ENCODE results near the gene DLGAP1.
"Not testable (repeated sequence)": the region's sequence is repeated elsewhere in the genome, so short reads cannot be mapped to it uniquely, and the experiment has no call there.

The DLGAP1 gene

DNA sequence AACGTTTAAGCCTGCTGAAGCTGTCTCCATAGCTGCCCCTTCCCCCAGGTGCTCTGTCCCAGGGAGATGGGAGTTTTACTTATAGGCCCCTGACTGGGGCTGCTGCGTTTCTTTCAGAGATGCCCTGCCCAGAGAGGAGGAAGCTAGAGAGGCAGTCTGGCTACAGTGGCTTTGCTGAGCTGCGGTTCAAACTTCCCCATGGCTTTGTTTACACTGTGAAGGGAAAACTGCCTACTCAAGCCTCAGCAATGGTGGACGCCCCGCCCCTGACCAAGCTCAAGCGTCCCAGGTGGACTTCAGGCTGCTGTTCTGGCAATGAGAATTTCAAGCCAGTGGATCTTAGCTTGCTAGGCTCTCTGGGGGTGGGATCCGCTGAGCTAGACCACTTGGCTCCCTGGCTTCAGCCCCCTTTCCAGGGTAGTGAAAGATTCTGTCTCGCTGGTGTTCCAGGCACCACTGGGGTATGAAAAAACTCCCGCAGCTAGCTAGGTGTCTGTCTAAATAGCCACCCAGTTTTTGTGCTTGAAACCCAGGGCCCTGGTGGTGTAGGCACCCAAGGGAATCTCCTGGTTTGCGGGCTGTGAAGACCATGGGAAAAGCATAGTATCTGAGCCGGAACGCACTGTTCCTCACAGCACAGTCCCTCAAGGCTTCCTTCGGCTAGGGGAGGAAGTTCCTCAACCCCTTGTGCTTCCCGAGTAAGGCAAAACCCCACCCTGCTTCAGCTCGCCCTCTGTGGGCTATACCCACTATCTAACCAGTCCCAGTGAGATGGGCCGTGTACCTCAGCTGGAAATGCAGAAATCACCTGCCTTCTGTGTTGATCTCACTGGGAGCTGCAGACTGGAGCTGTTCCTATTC is 755.2 kb downstream of the DLGAP1 start:
- not testable (repeated sequence) for H3K36me3 Mint-ChIP-seq, H3K27ac Mint-ChIP-seq, H3K4me1 Mint-ChIP-seq, H3K4me3 Mint-ChIP-seq, H3K9me3 Mint-ChIP-seq, DNase-seq
- CTCF ChIA-PET, result interaction anchor here (0.6 to 1.4 kb wide), 3 partner anchors 33 to 396 kb away, joined by 3 to 4 read pairs (median 3); no protein-coding TSS in a partner anchor
- H3K27me3 Mint-ChIP-seq, result peaks cover 43% of the 10 kb centered on the region

DNA sequence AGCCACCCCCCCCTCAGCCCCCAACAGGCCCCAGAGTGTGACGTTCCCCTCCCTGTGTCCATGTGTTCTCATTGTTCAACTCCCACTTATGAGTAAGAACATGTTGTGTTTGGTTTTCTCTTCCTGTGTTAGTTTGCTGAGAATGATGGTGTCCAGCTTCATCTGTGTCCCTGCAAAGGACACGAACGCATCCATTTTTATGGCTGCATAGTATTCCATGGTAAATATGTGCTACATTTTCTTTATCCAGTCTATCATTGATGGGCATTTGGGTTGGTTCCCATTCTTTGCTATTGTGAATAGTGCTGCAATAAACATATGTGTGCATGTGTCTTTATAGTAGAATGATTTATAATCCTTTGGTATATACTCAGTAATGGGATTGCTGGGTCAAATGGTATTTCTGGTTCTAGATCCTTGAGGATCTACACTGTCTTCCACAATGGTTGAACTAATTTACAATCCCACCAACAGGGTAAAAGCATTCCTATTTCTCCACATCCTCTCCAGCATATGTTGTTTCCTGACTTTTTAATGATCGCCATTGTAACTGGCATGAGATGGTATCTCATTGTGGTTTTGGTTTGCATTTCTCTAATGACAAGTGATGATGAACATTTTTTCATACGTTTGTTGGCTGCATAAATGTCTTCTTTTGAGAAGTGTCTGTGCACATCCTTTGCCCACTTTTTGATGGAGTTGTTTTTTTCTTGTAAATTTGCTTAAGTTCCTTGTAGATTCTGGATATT is 760.9 kb downstream of the DLGAP1 start:
- H3K27ac Mint-ChIP-seq, H3K4me1 Mint-ChIP-seq, H3K4me3 Mint-ChIP-seq, H3K9me3 Mint-ChIP-seq, DNase-seq, H3K36me3 Mint-ChIP-seq, CTCF ChIA-PET: not testable (repeated sequence)
- H3K27me3 Mint-ChIP-seq, result peaks cover 11% of the 10 kb centered on the region

DNA sequence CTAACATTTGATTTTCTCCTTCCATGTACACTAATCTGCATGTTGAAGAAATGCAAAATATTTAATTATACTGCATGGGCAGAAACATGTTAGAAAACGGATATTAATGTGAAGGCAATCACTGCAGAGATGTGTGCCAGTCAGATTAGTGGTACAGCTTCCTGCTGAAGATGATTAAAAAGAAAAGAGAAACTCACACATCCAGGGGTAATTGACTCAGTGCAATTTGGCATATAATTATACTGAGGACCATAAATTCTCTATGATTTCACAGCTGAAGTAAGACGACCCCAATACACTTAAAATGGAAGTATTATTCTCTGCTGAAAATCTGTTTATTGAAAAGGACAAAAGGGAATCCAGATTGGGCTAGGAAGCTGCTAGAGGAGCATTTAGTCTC is 761.7 kb downstream of the DLGAP1 start:
- DNase-seq, result no peak
- H3K4me1 Mint-ChIP-seq, result no peaks in the 10 kb centered on the region
- H3K27ac Mint-ChIP-seq, result no peak overlapping the region
- CTCF ChIA-PET, result no interaction called here
- no peak overlapping the region for H3K4me3 Mint-ChIP-seq
- peaks cover 9% of the 10 kb centered on the region for H3K27me3 Mint-ChIP-seq
- no peaks in the 10 kb centered on the region for H3K9me3 Mint-ChIP-seq
- no peaks in the 10 kb centered on the region for H3K36me3 Mint-ChIP-seq

DNA sequence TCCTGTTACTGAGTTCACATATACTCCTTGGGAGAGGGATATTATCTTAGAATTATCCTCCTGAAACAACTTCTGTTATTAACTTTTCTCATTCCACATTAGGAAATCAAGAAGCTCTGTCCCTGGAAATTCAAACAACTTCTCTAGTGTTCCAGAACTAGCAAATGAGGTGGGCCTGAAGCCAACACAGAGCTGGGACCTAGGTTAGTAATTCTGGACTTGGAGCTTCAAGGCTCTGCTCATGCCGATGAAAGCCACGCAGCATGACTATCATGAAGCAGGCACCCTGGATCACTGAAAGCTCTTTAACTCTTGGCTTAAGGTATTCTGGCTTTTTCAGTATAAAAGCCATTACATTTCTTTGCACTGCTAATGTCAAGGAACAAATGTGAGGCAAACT is 762.4 kb downstream of the DLGAP1 start:
- CTCF ChIA-PET, result interaction anchor here (0.9 kb wide), 1 partner anchor 26 kb away, joined by 3 read pairs; no protein-coding TSS in a partner anchor
- peaks cover 9% of the 10 kb centered on the region for H3K27me3 Mint-ChIP-seq
- no peak overlapping the region for H3K4me3 Mint-ChIP-seq
- no peaks in the 10 kb centered on the region for H3K9me3 Mint-ChIP-seq
- H3K36me3 Mint-ChIP-seq, result no peaks in the 10 kb centered on the region
- H3K4me1 Mint-ChIP-seq, result no peaks in the 10 kb centered on the region
- DNase-seq, result no peak
- H3K27ac Mint-ChIP-seq, result no peak overlapping the region

DNA sequence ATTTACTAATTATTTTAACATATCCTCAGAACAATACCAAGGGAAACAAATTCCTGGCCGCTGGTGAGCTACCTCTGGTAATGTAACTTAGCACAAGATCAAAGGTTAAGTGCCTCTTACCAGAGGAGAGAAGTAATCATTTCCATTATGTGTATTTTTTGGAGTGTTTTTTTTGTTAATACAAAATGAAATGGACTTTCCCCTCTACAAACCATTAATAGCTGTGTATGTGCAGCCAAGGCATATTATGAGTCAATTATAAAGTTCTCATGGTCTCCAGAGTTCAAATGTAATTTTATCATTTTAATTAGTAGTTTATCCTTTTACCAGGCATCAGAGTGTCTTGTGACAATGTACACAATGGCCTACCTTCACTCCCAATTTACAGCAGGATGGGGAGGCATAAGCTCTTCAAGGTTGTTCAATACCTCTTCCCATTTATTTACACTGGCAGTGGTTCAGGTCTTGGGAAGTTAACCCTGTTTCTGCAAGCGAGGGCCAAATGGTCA is 762.9 kb downstream of the DLGAP1 start:
- peaks cover 9% of the 10 kb centered on the region for H3K27me3 Mint-ChIP-seq
- no peaks in the 10 kb centered on the region for H3K36me3 Mint-ChIP-seq
- no peak for DNase-seq
- CTCF ChIA-PET, result interaction anchor here (0.9 kb wide), 1 partner anchor 26 kb away, joined by 3 read pairs; no protein-coding TSS in a partner anchor
- H3K4me3 Mint-ChIP-seq, result no peak overlapping the region
- no peaks in the 10 kb centered on the region for H3K9me3 Mint-ChIP-seq
- no peak overlapping the region for H3K27ac Mint-ChIP-seq
- no peaks in the 10 kb centered on the region for H3K4me1 Mint-ChIP-seq

DNA sequence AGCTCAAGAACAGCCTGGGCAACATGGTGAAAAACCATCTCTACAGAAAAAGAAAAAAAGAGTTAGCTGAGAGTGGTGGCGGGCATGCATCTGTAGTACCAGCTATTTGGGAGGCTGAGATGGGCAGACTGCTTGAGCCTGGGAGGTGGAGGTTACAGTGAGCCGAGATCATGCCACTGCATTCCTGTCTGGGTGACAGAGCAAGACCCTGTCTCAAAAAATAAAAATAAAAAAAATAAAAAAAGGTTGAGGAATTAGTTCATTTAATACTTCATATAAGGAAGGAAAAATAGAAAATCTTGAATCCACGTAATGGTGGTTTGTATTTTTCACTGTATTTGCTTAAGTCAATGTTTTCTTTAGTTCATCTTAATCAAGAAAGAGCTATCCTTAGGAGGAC is 763.4 kb downstream of the DLGAP1 start:
- Mint-ChIP-seq H3K27ac (no peak overlapping the region), H3K4me3 (no peak overlapping the region), H3K9me3 (no peaks in the 10 kb centered on the region), H3K36me3 (no peaks in the 10 kb centered on the region), H3K27me3 (peaks cover 9% of the 10 kb centered on the region), H3K4me1 (no peaks in the 10 kb centered on the region)
- CTCF ChIA-PET, result no interaction called here
- DNase-seq, result no peak

DNA sequence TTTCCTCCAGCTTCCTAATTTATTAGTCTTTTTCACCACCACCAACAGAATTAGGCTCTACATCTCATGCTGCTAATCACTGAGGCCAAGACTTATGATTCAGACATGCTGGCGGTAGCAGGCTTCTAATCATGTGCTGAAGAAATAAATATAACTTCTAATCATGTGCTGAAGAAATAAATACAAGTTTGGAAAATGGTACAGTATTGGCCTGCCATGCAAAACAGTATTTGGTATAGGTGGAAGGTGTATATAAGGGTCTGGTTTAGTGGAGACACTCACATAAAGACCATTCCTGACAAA is 764.4 kb downstream of the DLGAP1 start:
- no peaks in the 10 kb centered on the region for H3K4me1 Mint-ChIP-seq
- CTCF ChIA-PET, result no interaction called here
- no peak for DNase-seq
- H3K36me3 Mint-ChIP-seq, result no peaks in the 10 kb centered on the region
- no peak overlapping the region for H3K4me3 Mint-ChIP-seq
- H3K27me3 Mint-ChIP-seq, result peaks cover 9% of the 10 kb centered on the region
- H3K27ac Mint-ChIP-seq, result no peak overlapping the region
- H3K9me3 Mint-ChIP-seq, result no peaks in the 10 kb centered on the region

DNA sequence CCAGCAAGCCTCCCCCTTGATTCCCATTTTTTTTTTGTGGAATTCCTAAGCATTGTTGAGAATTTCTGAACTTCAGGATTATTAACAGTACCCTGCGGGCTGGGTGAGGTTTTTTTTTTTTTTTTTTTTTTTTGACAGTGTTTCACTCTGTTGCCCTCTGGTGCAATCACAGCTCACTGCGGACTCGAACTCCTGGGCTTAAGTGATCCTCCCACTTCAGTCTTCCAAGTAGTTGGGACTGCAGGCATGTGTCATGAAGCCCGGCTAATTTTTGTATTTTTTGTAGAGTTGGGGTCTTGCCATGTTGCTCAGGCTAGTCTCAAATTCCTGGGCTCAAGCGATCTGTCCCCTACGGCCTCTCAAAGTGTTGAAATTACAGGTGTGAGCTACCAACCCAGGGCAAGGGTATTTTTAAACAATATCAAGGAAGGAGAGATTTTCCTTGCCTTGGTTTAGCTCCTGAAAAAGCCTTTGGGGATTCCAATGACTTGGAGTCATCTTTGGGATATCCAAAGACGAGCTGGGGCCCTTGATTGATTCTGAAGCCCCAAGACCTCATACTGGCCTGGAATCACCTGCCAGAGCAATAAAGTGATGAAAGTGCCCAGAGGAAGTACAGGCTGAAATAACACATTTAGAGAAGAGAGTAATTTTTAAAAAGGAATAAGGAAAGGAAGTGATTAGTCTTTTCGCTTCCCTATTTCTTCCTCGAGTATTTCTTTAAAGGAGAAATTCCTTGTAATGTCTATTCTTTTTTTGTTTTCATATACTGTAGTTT is 764.9 kb downstream of the DLGAP1 start:
- no peak for DNase-seq
- H3K9me3 Mint-ChIP-seq, result no peaks in the 10 kb centered on the region
- peaks cover 9% of the 10 kb centered on the region for H3K27me3 Mint-ChIP-seq
- no peak overlapping the region for H3K27ac Mint-ChIP-seq
- CTCF ChIA-PET, result no interaction called here
- no peaks in the 10 kb centered on the region for H3K4me1 Mint-ChIP-seq
- H3K4me3 Mint-ChIP-seq, result no peak overlapping the region
- H3K36me3 Mint-ChIP-seq, result no peaks in the 10 kb centered on the region

DNA sequence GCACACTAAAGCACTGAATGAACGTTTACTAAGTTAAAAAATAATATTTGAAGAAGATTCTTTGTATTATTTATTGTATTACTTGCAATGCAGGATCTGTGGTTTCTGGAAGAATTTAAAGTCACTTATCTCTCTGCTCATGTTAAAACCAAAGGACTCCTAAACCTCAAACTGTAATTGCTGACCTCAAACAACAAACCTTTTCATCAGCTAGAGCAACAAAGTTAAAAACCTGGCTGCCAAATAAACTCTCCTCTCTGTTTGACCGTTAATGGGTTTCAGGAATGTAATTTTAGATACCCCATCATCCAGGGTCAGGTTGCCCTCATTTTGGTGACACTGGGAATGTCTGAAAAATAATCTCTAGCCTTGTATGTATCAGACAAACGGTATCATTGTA is 766.0 kb downstream of the DLGAP1 start:
- Mint-ChIP-seq H3K4me1 (no peaks in the 10 kb centered on the region), H3K4me3 (no peak overlapping the region), H3K9me3 (no peaks in the 10 kb centered on the region), H3K36me3 (no peaks in the 10 kb centered on the region), H3K27ac (no peak overlapping the region), H3K27me3 (peaks cover 9% of the 10 kb centered on the region)
- DNase-seq, result no peak
- CTCF ChIA-PET, result no interaction called here

DNA sequence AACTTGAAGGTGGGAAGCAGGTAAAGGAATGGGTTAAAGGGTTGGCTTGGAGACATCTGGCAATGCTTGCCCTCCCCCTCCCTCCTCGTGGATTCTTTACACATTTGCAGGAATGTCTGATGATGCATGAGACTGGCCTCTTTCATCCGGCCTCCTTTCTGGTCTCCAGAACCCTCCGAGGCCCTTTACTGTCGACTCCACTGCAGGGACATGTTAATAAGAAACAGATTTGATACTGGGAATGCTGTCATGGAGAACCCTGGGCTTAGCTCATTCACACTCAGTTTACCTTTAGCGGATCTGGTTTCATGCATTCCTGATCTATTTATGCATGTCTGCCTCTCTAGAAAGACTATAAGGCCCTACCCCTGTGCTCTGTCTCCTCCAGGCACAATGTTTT is 766.4 kb downstream of the DLGAP1 start:
- H3K27ac Mint-ChIP-seq, result no peak overlapping the region
- no peak for DNase-seq

DNA sequence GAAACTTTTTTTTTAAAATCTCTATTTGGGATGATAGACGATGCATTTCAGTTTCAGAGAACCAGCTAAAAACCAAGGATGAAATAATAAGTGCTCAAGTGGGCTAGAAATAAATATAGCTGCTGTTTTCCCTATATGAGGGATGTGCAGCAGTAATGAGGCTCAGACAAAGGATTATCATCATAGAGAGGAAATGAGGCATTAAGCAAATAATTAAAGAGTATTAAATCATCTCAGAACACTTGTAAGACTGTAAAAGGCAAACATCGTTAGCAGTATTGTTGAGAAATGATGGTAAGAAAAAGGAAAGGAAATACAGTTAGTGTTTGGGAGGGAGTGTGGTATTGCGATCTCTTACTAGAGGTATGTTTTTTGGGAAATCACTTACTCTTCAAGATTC is 771.6 kb downstream of the DLGAP1 start:
- CTCF ChIA-PET, result interaction anchor here (0.6 kb wide), 1 partner anchor 19 kb away, joined by 3 read pairs; no protein-coding TSS in a partner anchor

More for the DNA sequence above, 766.4 kb downstream of the DLGAP1 start:
- CTCF ChIA-PET, result no interaction called here
- Mint-ChIP-seq H3K36me3 (no peaks in the 10 kb centered on the region), H3K9me3 (no peaks in the 10 kb centered on the region), H3K4me3 (no peak overlapping the region), H3K4me1 (no peaks in the 10 kb centered on the region), H3K27me3 (peaks cover 9% of the 10 kb centered on the region)

DNA sequence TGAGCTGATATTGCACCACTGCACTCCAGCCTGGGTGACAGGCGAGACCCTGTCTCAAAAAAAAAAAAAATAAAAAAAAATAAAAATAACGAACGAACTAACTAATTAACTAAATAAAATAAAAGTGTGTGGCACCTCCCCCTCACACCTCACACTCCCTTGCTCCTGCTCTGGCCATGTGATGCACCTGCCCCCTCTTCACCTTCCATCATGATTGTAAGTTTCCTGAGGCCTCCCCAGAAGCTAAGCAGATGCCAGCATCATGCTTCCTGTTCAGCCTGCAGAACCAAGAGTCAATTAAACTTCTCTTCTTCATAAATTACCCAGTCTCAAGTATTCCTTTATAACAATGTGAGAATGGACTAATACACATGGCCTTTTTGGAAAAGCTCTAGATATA is 773.0 kb downstream of the DLGAP1 start:
- CTCF ChIA-PET, result no interaction called here
- Mint-ChIP-seq H3K27ac (no peak overlapping the region), H3K9me3 (peaks cover 10% of the 10 kb centered on the region), H3K27me3 (no peaks in the 10 kb centered on the region), H3K4me1 (no peaks in the 10 kb centered on the region), H3K4me3 (no peak overlapping the region), H3K36me3 (peaks cover 1% of the 10 kb centered on the region)
- DNase-seq, result no peak

More for the DNA sequence above, 771.6 kb downstream of the DLGAP1 start:
- DNase-seq, result no peak
- Mint-ChIP-seq H3K36me3 (peaks cover 1% of the 10 kb centered on the region), H3K4me1 (no peaks in the 10 kb centered on the region), H3K9me3 (peaks cover 10% of the 10 kb centered on the region), H3K4me3 (no peak overlapping the region), H3K27ac (no peak overlapping the region), H3K27me3 (no peaks in the 10 kb centered on the region)

DNA sequence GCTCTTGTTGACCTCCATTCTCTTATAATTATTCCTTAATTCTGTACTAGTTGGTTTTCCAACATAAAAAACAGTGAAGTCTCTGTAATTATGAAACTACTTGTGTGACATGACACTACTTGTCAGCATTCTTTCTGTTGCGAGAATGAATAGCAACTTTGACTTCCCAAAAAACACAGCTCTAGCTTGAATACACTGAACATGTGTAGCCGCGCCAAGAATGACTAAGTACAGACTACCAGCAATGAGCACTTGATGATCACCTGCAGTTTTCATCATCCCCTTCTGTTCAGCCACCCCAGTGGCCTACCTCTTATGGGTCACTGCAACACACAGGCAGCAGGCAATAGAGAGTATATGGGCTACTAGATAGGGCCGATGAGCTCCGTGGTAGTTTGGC is 775.9 kb downstream of the DLGAP1 start:
- Mint-ChIP-seq H3K4me1 (no peaks in the 10 kb centered on the region), H3K36me3 (peaks cover 1% of the 10 kb centered on the region), H3K9me3 (peaks cover 10% of the 10 kb centered on the region), H3K27ac (no peak overlapping the region), H3K27me3 (peaks cover 4% of the 10 kb centered on the region), H3K4me3 (no peak overlapping the region)
- CTCF ChIA-PET, result interaction anchor here (0.6 to 1.1 kb wide), 2 partner anchors 13 to 96 kb away, joined by 5 read pairs; no protein-coding TSS in a partner anchor
- no peak for DNase-seq

DNA sequence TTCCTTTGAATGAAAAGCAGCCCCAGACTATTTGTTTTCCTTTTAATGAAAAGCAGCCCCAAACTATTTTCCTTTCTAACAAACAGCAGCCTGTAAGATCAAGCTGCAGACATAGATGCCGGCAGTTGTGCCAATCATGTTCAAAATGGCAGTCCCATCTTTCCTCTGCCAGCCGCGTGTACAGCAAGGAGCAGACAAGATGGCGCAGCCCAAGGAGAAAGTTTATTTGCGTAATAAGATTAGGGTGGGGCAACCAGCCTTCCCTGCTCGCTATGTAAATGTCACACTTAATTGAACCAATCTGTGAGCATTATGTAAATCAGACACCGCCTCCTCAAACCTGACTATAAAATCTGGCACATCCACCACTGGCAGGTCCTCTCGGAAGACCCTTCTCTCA is 779.1 kb downstream of the DLGAP1 start:
- H3K9me3 Mint-ChIP-seq, result peaks cover 2% of the 10 kb centered on the region
- DNase-seq, result no peak
- H3K36me3 Mint-ChIP-seq, result no peaks in the 10 kb centered on the region
- no peaks in the 10 kb centered on the region for H3K4me1 Mint-ChIP-seq
- H3K4me3 Mint-ChIP-seq, result no peak overlapping the region
- CTCF ChIA-PET, result no interaction called here
- no peak overlapping the region for H3K27ac Mint-ChIP-seq
- H3K27me3 Mint-ChIP-seq, result peaks cover 14% of the 10 kb centered on the region
